ENCODE data around the gene SAP30. TPM values are rescaled to one million over a fixed set of nuclear protein-coding genes. Genes with fewer than 3 reads are reported as not detected.

Gene SAP30
- polyA plus RNA-seq, 1 donor from 2014 or later, result 58.3 TPM

- Histone ChIP-seq H3K9ac (ENCODE audit: low read length) (no peak overlapping the region), H3K27ac (ENCODE audit: low read length) (no peak overlapping the region), H4K20me1 (ENCODE audit: insufficient read depth) (no peaks in the 10 kb centered on the region), H2AFZ (ENCODE audit: low read depth, low read length) (no peak overlapping the region), H3K36me3 (ENCODE audit: insufficient read depth, low read length) (no peaks in the 10 kb centered on the region), H3F3A (ENCODE audit: insufficient read depth, low read length, poor library complexity, severe bottlenecking) (no peaks in the 10 kb centered on the region), H3K27me3 (ENCODE audit: insufficient read depth, low read depth, low read length) (no peaks in the 10 kb centered on the region), H3K9me3 (ENCODE audit: low read length) (no peaks in the 10 kb centered on the region), H3K79me2 (replicated peaks; ENCODE audit: insufficient read depth, low read length) (no peaks in the 10 kb centered on the region), H3K4me2 (ENCODE audit: low read length) (no peak overlapping the region), H3K4me3 (ENCODE audit: low read length) (no peak overlapping the region), H3K9me2 (ENCODE audit: insufficient read depth, low read length) (no peaks in the 10 kb centered on the region)
- TF ChIP-seq SMC3 (conservative IDR thresholded peaks at IDR 0.05; ENCODE audit: poor library complexity) (no peak), EP300 (conservative IDR thresholded peaks at IDR 0.05; ENCODE audit: poor library complexity, severe bottlenecking) (no peak), EZH2 (IDR thresholded peaks at IDR 0.05; ENCODE audit: borderline replicate concordance, insufficient read depth, low read length, poor library complexity, severe bottlenecking) (no peak), MXI1 (conservative IDR thresholded peaks at IDR 0.05; ENCODE audit: poor library complexity, severe bottlenecking) (no peak), POLR2AphosphoS5 (IDR thresholded peaks at IDR 0.05) (no peak)
Observed at GRCh38 chr4:173381610-173382009, 10.9 kb downstream of the SAP30 start.

DNA sequence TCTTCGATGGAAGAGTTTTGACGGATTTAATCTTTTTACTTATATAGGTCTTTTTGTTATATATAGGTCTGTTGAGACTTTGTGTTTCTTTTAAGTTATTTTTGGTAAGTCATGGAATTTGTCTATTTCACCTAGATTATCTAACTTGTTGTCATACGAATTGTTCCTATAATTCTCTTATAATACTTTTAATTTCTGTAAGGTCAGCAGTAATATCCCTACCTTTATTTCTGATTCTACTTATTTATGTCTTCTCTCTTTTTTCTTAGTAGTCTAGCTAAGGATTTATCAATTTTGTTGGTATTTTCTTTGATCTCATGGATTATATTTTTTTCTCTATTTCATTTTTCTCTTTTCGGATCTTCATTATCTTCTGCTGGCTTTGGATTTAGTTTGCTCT, 11.6 kb downstream of the SAP30 start:
- no peak overlapping the region for H2AFZ ChIP-seq (ENCODE audit: low read depth, low read length)

More for the DNA sequence above, 11.6 kb downstream of the SAP30 start:
- H3K27me3 ChIP-seq (ENCODE audit: insufficient read depth, low read depth, low read length), result no peaks in the 10 kb centered on the region
- H3K9me2 ChIP-seq (ENCODE audit: insufficient read depth, low read length), result no peaks in the 10 kb centered on the region
- H4K20me1 ChIP-seq (ENCODE audit: insufficient read depth), result no peaks in the 10 kb centered on the region
- TF ChIP-seq EZH2 (IDR thresholded peaks at IDR 0.05; ENCODE audit: borderline replicate concordance, insufficient read depth, low read length, poor library complexity, severe bottlenecking) (no peak), MXI1 (conservative IDR thresholded peaks at IDR 0.05; ENCODE audit: poor library complexity, severe bottlenecking) (no peak), SMC3 (conservative IDR thresholded peaks at IDR 0.05; ENCODE audit: poor library complexity) (no peak), POLR2AphosphoS5 (IDR thresholded peaks at IDR 0.05) (no peak), RAD21 (conservative IDR thresholded peaks at IDR 0.05) (no peak), EP300 (conservative IDR thresholded peaks at IDR 0.05; ENCODE audit: poor library complexity, severe bottlenecking) (no peak), TAF1 (IDR thresholded peaks at IDR 0.05; ENCODE audit: low read depth) (no peak), REST (IDR thresholded peaks at IDR 0.05; ENCODE audit: borderline replicate concordance) (no peak)
- TF ChIP-seq, protein P1, sequence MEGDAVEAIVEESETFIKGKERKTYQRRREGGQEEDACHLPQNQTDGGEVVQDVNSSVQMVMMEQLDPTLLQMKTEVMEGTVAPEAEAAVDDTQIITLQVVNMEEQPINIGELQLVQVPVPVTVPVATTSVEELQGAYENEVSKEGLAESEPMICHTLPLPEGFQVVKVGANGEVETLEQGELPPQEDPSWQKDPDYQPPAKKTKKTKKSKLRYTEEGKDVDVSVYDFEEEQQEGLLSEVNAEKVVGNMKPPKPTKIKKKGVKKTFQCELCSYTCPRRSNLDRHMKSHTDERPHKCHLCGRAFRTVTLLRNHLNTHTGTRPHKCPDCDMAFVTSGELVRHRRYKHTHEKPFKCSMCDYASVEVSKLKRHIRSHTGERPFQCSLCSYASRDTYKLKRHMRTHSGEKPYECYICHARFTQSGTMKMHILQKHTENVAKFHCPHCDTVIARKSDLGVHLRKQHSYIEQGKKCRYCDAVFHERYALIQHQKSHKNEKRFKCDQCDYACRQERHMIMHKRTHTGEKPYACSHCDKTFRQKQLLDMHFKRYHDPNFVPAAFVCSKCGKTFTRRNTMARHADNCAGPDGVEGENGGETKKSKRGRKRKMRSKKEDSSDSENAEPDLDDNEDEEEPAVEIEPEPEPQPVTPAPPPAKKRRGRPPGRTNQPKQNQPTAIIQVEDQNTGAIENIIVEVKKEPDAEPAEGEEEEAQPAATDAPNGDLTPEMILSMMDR (IDR thresholded peaks at IDR 0.05; ENCODE audit: poor library complexity, severe bottlenecking), result no peak
- no peak overlapping the region for H3K4me3 ChIP-seq (ENCODE audit: low read length)
- no peaks in the 10 kb centered on the region for H3F3A ChIP-seq (ENCODE audit: insufficient read depth, low read length, poor library complexity, severe bottlenecking)
- H3K79me2 ChIP-seq (replicated peaks; ENCODE audit: insufficient read depth, low read length), result no peaks in the 10 kb centered on the region
- H3K9me3 ChIP-seq (ENCODE audit: low read length), result no peaks in the 10 kb centered on the region
- no peak overlapping the region for H3K9ac ChIP-seq (ENCODE audit: low read length)
- H3K36me3 ChIP-seq (ENCODE audit: insufficient read depth, low read length), result no peaks in the 10 kb centered on the region
- H3K4me2 ChIP-seq (ENCODE audit: low read length), result no peak overlapping the region
- no peak overlapping the region for H3K27ac ChIP-seq (ENCODE audit: low read length)

All from neural cell (in vitro differentiated cells).